Fibroblast of mammary gland (primary cell): ENCODE results near the gene CXorf65.

Source experiments
- DNase-seq: peaks from one replicate; pipeline ENCODE4 v3.0.0-alpha.2; 2010; ENCODE audit warnings: low read depth
- H3K4me3 ChIP-seq: 2 replicates; pipeline ENCODE4 v1.5.1; 2011; ENCODE audit warnings: low read depth, mild to moderate bottlenecking, low read length, moderate library complexity; ENCODE audit not compliant: control insufficient read depth
- TF ChIP-seq, protein P1 (sequence below): conservative IDR thresholded peaks from 2 replicates; pipeline ENCODE4 v1.5.1; 2011; ENCODE audit warnings: low read depth, low read length, inconsistent platforms; ENCODE audit not compliant: control insufficient read depth, insufficient read depth

CXorf65 gene

GRCh38 chrX:71095555-71095980 lies 11.0 kb downstream of the CXorf65 start, which contains the start of gene FOXO4:
Gene FOXO4, plus strand, starts transcription at chrX:71095851. Its CDS starts 678 bp downstream, at chrX:71096529.
- TF ChIP-seq, protein P1, sequence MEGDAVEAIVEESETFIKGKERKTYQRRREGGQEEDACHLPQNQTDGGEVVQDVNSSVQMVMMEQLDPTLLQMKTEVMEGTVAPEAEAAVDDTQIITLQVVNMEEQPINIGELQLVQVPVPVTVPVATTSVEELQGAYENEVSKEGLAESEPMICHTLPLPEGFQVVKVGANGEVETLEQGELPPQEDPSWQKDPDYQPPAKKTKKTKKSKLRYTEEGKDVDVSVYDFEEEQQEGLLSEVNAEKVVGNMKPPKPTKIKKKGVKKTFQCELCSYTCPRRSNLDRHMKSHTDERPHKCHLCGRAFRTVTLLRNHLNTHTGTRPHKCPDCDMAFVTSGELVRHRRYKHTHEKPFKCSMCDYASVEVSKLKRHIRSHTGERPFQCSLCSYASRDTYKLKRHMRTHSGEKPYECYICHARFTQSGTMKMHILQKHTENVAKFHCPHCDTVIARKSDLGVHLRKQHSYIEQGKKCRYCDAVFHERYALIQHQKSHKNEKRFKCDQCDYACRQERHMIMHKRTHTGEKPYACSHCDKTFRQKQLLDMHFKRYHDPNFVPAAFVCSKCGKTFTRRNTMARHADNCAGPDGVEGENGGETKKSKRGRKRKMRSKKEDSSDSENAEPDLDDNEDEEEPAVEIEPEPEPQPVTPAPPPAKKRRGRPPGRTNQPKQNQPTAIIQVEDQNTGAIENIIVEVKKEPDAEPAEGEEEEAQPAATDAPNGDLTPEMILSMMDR = no peak
- peak; percentile 78 for DNase-seq
- H3K4me3 ChIP-seq = peak within 1 kb of the TSS; percentile 67

DNA sequence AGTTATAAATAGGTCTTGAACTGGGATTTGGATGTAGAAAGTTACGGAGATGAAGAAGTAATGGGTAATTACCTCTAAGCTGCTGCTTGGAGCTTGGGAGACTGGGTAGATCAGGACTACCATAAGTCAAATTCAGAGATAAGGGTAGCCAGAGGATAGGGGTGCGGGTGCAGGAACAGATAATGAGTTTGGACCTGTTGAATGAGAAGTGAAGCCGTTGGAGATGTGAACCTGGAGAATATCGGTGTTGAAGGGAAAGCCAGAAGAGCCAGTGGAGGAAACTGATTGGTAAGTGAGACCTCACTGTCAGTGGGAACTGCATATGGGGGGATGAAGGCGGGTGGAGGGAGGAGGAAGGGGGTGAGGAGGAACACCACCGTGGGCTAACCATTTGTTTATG lies 11.5 kb downstream of the CXorf65 start:
- TF ChIP-seq, protein P1 = no peak
- DNase-seq = no peak
- H3K4me3 ChIP-seq = peak overlapping the region; percentile 67

- DNase-seq = no peak
- TF ChIP-seq, protein P1 = no peak
- no peak overlapping the region for H3K4me3 ChIP-seq
Measured at GRCh38 chrX:71091263-71091662, 15.3 kb downstream of the CXorf65 start.

DNA sequence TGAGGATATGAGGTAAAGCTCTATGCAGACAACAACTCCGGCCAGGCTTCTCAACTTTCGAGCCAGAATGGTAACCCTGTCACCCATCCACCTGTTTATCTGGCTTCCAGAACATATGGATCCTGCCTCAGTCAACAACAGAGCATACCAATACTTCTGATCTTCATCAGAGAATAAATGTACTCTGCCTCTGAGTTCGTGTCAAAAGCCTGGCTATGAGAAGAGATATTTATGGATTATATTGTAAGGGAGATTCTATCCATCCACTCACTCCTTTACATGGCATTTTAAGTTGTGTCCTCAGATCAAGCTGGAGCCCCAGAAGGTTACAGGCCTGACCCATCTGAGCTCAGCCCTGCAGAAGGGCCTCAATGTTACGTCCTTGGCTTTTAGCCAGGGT lies 20.6 kb downstream of the CXorf65 start:
- TF ChIP-seq, protein P1 = no peak
- no peak overlapping the region for H3K4me3 ChIP-seq
- no peak for DNase-seq

DNA sequence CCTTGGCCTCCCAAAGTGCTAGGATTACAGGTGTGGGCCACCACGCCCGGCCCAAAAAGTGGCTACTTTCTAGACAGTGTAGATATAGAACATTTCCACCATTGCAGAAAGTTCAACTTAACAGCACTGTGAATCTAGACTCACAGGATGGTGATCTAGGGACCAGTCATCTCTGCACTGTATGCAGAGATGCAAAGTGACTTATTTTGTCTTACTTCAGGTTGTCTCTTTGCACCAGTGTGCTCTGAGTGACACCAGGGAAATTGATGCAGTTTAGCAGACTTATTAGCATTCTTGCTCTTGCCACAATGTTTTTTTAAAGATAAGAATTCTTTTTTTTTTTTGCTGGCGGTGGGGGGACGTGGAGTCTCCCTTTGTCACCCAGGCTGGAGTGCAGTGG lies 23.7 kb downstream of the CXorf65 start:
- no peak overlapping the region for H3K4me3 ChIP-seq
- DNase-seq = no peak
- TF ChIP-seq, protein P1 = no peak

- TF ChIP-seq, protein P1 = no peak
- no peak for DNase-seq
- no peak overlapping the region for H3K4me3 ChIP-seq
Measured at GRCh38 chrX:71082124-71082647, 24.4 kb downstream of the CXorf65 start.
